Cardiac fibroblast (primary cell): ENCODE measurements around the gene PCDHGB6.
"Not testable (repeated sequence)": the region's sequence is repeated elsewhere in the genome, so short reads cannot be mapped to it uniquely, and the experiment has no call there.

Experiments
- DNase-seq, 2 donors: peaks; one replicate each; pipeline versions ENCODE4 v3.0.0 to v3.0.0-alpha.2; 2010; ENCODE audit warnings: low read depth in 2 of 2
- H3K4me3 ChIP-seq, 2 donors: replicated peaks in 1 of 2; 1 replicate in 1 of 2; 2 replicates in 1 of 2; pipeline ENCODE4 v1.5.1; 2011; ENCODE audit warnings: low read depth in 2 of 2, low read length in 2 of 2, mild to moderate bottlenecking in 2 of 2, moderate library complexity in 1 of 2
- CTCF ChIP-seq: IDR thresholded peaks from one replicate; pipeline ENCODE4 v1.5.1; 2011; ENCODE audit warnings: low read depth, mild to moderate bottlenecking, low read length, inconsistent platforms

The PCDHGB6 gene

DNA sequence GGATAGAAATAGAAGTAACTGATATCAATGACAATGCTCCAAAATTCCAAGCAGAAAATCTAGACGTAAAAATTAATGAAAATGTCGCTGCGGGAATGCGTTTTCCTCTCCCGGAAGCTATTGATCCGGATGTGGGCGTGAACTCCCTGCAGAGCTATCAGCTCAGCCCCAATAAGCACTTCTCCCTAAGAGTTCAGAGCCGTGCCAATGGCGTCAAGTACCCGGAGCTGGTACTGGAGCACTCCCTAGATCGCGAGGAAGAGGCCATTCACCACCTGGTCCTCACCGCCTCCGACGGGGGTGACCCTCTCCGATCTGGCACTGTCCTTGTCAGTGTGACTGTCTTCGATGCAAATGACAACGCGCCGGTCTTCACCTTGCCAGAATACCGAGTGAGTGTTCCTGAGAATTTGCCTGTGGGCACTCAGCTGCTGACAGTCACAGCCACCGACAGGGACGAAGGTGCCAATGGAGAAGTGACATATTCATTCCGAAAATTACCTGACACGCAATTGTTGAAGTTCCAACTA lies 5.8 kb downstream of the PCDHGB6 start:
- TF ChIP-seq CTCF = no peak
- DNase-seq = no peak
- H3K4me3 ChIP-seq = peak overlapping the region in 1 of 2 donors; percentile 44

GRCh38 chr5:141414548-141415274 lies 6.9 kb downstream of the PCDHGB6 start:
- H3K4me3 ChIP-seq, DNase-seq: not testable (repeated sequence)

- not testable (repeated sequence) for H3K4me3 ChIP-seq, DNase-seq
These were observed 7.4 kb downstream of the PCDHGB6 start for GRCh38 chr5:141415275-141415618.

GRCh38 chr5:141417494-141418172 lies 9.8 kb downstream of the PCDHGB6 start, which contains the start of gene PCDHGB7:
Gene PCDHGB7 (plus strand): TSS chr5:141417677. CDS start chr5:141417860, 183 bp downstream.
- peak; percentile 86 to 88 for DNase-seq
- TF ChIP-seq CTCF = peak; percentile 86
- peak within 1 kb of the TSS; percentile 44 to 54 for H3K4me3 ChIP-seq

GRCh38 chr5:141419074-141419880 lies 11.5 kb downstream of the PCDHGB6 start:
- no peak for DNase-seq
- TF ChIP-seq CTCF = no peak
- H3K4me3 ChIP-seq = no peak overlapping the region

GRCh38 chr5:141420855-141421488 lies 13.2 kb downstream of the PCDHGB6 start, which contains the start of gene PCDHGA11:
Gene PCDHGA11 (plus strand): TSS chr5:141421051. CDS start chr5:141421228, 177 bp downstream.
- DNase-seq = peak; percentile 77 to 79
- TF ChIP-seq CTCF = peak; percentile 61
- peak within 1 kb of the TSS; percentile 50 to 54 for H3K4me3 ChIP-seq

- DNase-seq = no peak
- TF ChIP-seq CTCF = no peak
- peak overlapping the region; percentile 50 to 54 for H3K4me3 ChIP-seq
These were observed 13.7 kb downstream of the PCDHGB6 start for GRCh38 chr5:141421489-141421855.
